Thymus (tissue), 11 donors: ENCODE data around the gene ZSCAN30. TPM values are rescaled to one million over a fixed set of nuclear protein-coding genes. Genes with fewer than 3 reads are reported as not detected.
A peak's percentile ranks its signal among the peaks of the same experiment; 100 is the strongest.

Experiments used
- DNase-seq, 9 donors: peaks; one replicate each; pipeline ENCODE4 v3.0.0-alpha.2; 2013; ENCODE audit warnings: low spot score in 9 of 9, low read depth in 6 of 9, missing footprints in 1 of 9
- H3K27ac ChIP-seq, 2 donors: one replicate each; pipeline ENCODE4 v1.5.1; 2013; ENCODE audit warnings: control low read depth in 1 of 2, low read depth in 1 of 2, low read length in 1 of 2, mild to moderate bottlenecking in 1 of 2, moderate library complexity in 1 of 2
- H3K27me3 ChIP-seq, 2 donors: one replicate each; pipeline ENCODE4 v1.5.1; 2013; ENCODE audit warnings: low read length in 1 of 2; ENCODE audit not compliant: control insufficient read depth in 2 of 2, insufficient read depth in 1 of 2
- H3K36me3 ChIP-seq, 2 donors: one replicate each; pipeline ENCODE4 v1.5.1; 2013; ENCODE audit warnings: low read length in 1 of 2, mild to moderate bottlenecking in 1 of 2, moderate library complexity in 1 of 2; ENCODE audit not compliant: control insufficient read depth in 2 of 2, insufficient read depth in 2 of 2
- H3K4me1 ChIP-seq, 2 donors: one replicate each; pipeline ENCODE4 v1.5.1; 2013; ENCODE audit warnings: low read length in 2 of 2; ENCODE audit not compliant: control insufficient read depth in 2 of 2, insufficient read depth in 2 of 2
- H3K4me3 ChIP-seq, 2 donors: one replicate each; pipeline ENCODE4 v1.5.1; 2013; ENCODE audit warnings: low read length in 2 of 2, control low read depth in 1 of 2, mild to moderate bottlenecking in 1 of 2
- H3K9me3 ChIP-seq, 2 donors: one replicate each; pipeline ENCODE4 v1.5.1; 2013; ENCODE audit warnings: low read length in 1 of 2, mild to moderate bottlenecking in 1 of 2; ENCODE audit not compliant: control insufficient read depth in 2 of 2, insufficient read depth in 1 of 2
- WGBS: extraction: QIAGEN DNeasy Blood & Tissue Kit; methylation state at CpG from one replicate; pipeline ENCODE4 v1.1.7; 2013; 5-methylcytosine and 5-hydroxymethylcytosine counted together
- polyA plus RNA-seq: library from polyadenylated mRNA; stranded (reverse); fragments of 200-250 nt; gene quantifications from one replicate; pipeline ENCODE4 v1.2.3, GENCODE V29; 2013
- total RNA-seq: library from RNA; stranded (reverse); fragments of 120-200 nt; gene quantifications from one replicate; pipeline ENCODE4 v1.2.4, GENCODE V29; 2013
- donor health status: healthy.

ZSCAN30 gene
- total and polyA plus RNA-seq, 2 donors = 11.6 to 21.2 TPM

GRCh38 chr18:35247412-35248249 is 42.4 kb downstream of the ZSCAN30 start:
- no peak overlapping the region for H3K4me3 ChIP-seq
- H3K9me3 ChIP-seq = peaks cover 0 to 4% of the 10 kb centered on the region in 2 donors
- DNase-seq = no peak
- H3K27ac ChIP-seq = no peak overlapping the region
- H3K27me3 ChIP-seq = no peaks in the 10 kb centered on the region
- WGBS = 99% methylated on average over 14 of the region's 14 CpGs
- peaks cover 49 to 70% of the 10 kb centered on the region in 2 donors for H3K36me3 ChIP-seq
- no peaks in the 10 kb centered on the region for H3K4me1 ChIP-seq

GRCh38 chr18:35246831-35247230 is 43.2 kb downstream of the ZSCAN30 start:
- Histone ChIP-seq H3K4me3 (no peak overlapping the region), H3K27me3 (no peaks in the 10 kb centered on the region), H3K4me1 (peaks cover 0 to 3% of the 10 kb centered on the region in 2 donors), H3K9me3 (no peaks in the 10 kb centered on the region), H3K27ac (no peak overlapping the region), H3K36me3 (peaks cover 47 to 73% of the 10 kb centered on the region in 2 donors)
- no peak for DNase-seq

- Histone ChIP-seq H3K27me3 (no peaks in the 10 kb centered on the region), H3K4me3 (no peak overlapping the region), H3K36me3 (peaks cover 47 to 68% of the 10 kb centered on the region in 2 donors), H3K4me1 (peaks cover 0 to 3% of the 10 kb centered on the region in 2 donors), H3K9me3 (no peaks in the 10 kb centered on the region), H3K27ac (no peak overlapping the region)
- WGBS = 98% methylated on average over 4 of the region's 4 CpGs
- no peak for DNase-seq
Measured at GRCh38 chr18:35245719-35246317, 44.2 kb downstream of the ZSCAN30 start.

- Histone ChIP-seq H3K27me3 (no peaks in the 10 kb centered on the region), H3K4me1 (peaks cover 3% of the 10 kb centered on the region in 2 donors), H3K9me3 (no peaks in the 10 kb centered on the region), H3K27ac (no peak overlapping the region), H3K36me3 (peaks cover 42 to 68% of the 10 kb centered on the region in 2 donors), H3K4me3 (no peak overlapping the region)
- peak in 1 of 9 donors; percentile 18 for DNase-seq
- 94% methylated on average over 4 of the region's 4 CpGs for WGBS
Measured at GRCh38 chr18:35244671-35245070, 45.4 kb downstream of the ZSCAN30 start.

GRCh38 chr18:35242426-35242825 is 47.6 kb downstream of the ZSCAN30 start:
- Histone ChIP-seq H3K4me1 (peaks cover 3% of the 10 kb centered on the region in 2 donors), H3K27ac (no peak overlapping the region), H3K4me3 (no peak overlapping the region), H3K9me3 (no peaks in the 10 kb centered on the region), H3K27me3 (no peaks in the 10 kb centered on the region), H3K36me3 (peaks cover 29 to 51% of the 10 kb centered on the region in 2 donors)
- 96% methylated on average over 6 of the region's 6 CpGs for WGBS
- DNase-seq = no peak

- peak overlapping the region; percentile 81 to 83 for H3K4me3 ChIP-seq
- WGBS = under 1% methylated on average over 5 of the region's 5 CpGs
- peaks cover 20 to 41% of the 10 kb centered on the region in 2 donors for H3K36me3 ChIP-seq
- peak overlapping the region in 1 of 2 donors; percentile 83 for H3K27ac ChIP-seq
- H3K9me3 ChIP-seq = no peaks in the 10 kb centered on the region
- H3K4me1 ChIP-seq = peaks cover 3% of the 10 kb centered on the region in 2 donors
- H3K27me3 ChIP-seq = no peaks in the 10 kb centered on the region
- DNase-seq = peak in 7 of 9 donors; percentile 9 to 57 (median 22)
Measured at GRCh38 chr18:35241448-35241804, 48.6 kb downstream of the ZSCAN30 start.

- peak; percentile 83 to 97 (median 92) for DNase-seq
- peaks cover 3% of the 10 kb centered on the region in 2 donors for H3K4me1 ChIP-seq
- under 1% methylated on average over 60 of the region's 60 CpGs for WGBS
- peak within 1 kb of the TSS; percentile 81 to 83 for H3K4me3 ChIP-seq
- H3K27me3 ChIP-seq = no peaks in the 10 kb centered on the region
- peaks cover 20 to 36% of the 10 kb centered on the region in 2 donors for H3K36me3 ChIP-seq
- H3K27ac ChIP-seq = peak within 1 kb of the TSS; percentile 83 to 95
- no peaks in the 10 kb centered on the region for H3K9me3 ChIP-seq
Measured at GRCh38 chr18:35240664-35241447, 49.2 kb downstream of the ZSCAN30 start, which contains the start of gene ZNF397. Gene ZNF397, plus strand, starts transcription at chr18:35241034. Its CDS starts 1,437 bp downstream, at chr18:35242471.

- WGBS = 97% methylated on average over 1 of the region's 1 CpG
Measured at GRCh38 chr18:35239314-35239713, 50.7 kb downstream of the ZSCAN30 start.

More at GRCh38 chr18:35239314-35239713, 50.7 kb downstream of the ZSCAN30 start:
- Histone ChIP-seq H3K4me3 (no peak overlapping the region), H3K9me3 (no peaks in the 10 kb centered on the region), H3K36me3 (peaks cover 13 to 20% of the 10 kb centered on the region in 2 donors), H3K27me3 (no peaks in the 10 kb centered on the region), H3K4me1 (peaks cover 3% of the 10 kb centered on the region in 2 donors), H3K27ac (no peak overlapping the region)
- DNase-seq = no peak
